Measurements from ENCODE around the gene TC2N.

TC2N gene

DNA sequence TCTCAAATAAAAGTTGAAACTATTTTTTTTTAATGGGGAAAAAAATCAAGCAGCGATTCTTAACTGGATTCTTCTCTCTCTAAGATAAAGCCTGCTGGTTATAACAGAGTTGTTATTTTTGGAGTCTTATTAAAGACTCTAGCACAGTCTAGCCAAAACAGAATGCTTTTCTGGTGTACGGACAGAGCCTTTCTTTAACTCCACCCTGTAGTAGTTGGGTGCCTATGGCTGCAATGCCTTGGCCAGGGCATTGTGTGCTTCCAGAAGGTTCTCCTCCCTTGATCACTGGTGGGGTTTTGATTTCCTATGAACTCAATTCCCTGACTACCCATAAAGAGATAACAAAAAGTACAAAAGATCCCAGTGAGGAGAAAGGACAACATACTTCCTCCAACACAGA is 35.7 kb upstream of the TC2N start:
- TF ChIP-seq, protein P1, sequence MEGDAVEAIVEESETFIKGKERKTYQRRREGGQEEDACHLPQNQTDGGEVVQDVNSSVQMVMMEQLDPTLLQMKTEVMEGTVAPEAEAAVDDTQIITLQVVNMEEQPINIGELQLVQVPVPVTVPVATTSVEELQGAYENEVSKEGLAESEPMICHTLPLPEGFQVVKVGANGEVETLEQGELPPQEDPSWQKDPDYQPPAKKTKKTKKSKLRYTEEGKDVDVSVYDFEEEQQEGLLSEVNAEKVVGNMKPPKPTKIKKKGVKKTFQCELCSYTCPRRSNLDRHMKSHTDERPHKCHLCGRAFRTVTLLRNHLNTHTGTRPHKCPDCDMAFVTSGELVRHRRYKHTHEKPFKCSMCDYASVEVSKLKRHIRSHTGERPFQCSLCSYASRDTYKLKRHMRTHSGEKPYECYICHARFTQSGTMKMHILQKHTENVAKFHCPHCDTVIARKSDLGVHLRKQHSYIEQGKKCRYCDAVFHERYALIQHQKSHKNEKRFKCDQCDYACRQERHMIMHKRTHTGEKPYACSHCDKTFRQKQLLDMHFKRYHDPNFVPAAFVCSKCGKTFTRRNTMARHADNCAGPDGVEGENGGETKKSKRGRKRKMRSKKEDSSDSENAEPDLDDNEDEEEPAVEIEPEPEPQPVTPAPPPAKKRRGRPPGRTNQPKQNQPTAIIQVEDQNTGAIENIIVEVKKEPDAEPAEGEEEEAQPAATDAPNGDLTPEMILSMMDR (IDR thresholded peaks at IDR 0.05), result no peak

- TF ChIP-seq, protein P1 (IDR thresholded peaks at IDR 0.05), result no peak
Observed at GRCh38 chr14:91902336-91902735, 35.0 kb upstream of the TC2N start.

DNA sequence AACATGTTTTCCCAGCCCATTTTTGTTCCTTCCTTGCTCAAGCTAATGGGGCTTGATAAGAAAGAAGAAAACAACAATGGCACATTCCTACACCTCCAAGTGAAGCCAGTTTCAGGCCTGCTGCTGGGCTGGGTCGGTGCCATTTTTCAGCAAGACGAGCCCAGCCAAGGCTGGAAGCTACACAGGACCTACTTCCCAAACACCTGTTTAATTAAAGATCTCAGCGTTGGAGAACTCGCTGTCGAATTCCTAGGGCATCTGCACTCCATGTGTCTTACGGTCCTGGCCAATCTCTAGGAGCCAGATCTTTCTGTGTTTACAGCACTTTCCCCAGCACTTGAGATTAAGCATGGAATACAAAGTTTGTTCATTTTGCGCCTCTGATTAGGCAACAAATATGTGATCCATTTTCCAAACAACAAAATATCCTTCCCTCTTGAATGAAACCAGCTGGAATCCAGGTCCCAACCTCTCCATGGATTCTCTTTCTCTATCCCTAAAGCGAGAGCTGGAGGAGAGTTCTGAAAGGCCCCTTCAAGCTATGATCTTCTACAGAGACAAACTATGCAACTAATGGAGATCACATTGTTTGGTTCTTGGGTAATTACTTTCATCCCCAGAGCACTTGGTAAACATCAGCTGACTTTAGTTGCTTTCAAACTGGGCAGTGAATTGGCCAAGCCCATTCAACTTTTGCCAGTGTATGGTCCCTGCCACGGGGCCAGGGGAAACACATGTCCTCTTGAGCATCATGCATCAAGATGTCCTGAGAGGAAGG is 34.3 kb upstream of the TC2N start:
- TF ChIP-seq, protein P1 (IDR thresholded peaks at IDR 0.05), result no peak

- TF ChIP-seq, protein P1 (IDR thresholded peaks at IDR 0.05), result no peak
Observed at GRCh38 chr14:91899806-91900205, 32.5 kb upstream of the TC2N start.

- TF ChIP-seq, protein P1 (IDR thresholded peaks at IDR 0.05), result peak; percentile 77
Observed at GRCh38 chr14:91899213-91899612, 31.9 kb upstream of the TC2N start.

DNA sequence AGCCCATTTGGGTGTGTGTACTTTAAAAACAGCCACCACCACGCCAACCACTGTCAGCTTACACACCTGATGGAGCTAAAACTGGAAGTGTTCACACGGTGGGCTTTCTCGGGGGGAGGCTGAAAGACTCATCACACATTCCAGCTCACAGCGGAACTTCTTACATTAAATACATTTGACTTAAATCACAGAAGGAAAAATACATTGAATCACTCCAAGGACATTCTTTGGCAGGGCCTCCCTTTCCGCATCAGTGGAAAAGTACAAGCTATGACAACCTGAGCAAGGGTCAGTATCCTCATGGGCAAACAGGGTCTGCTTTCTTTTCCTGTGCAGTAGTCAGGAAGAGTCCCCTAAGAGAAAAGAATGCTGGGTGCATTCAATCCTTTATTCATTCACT is 31.0 kb upstream of the TC2N start:
- TF ChIP-seq, protein P1 (IDR thresholded peaks at IDR 0.05), result no peak

DNA sequence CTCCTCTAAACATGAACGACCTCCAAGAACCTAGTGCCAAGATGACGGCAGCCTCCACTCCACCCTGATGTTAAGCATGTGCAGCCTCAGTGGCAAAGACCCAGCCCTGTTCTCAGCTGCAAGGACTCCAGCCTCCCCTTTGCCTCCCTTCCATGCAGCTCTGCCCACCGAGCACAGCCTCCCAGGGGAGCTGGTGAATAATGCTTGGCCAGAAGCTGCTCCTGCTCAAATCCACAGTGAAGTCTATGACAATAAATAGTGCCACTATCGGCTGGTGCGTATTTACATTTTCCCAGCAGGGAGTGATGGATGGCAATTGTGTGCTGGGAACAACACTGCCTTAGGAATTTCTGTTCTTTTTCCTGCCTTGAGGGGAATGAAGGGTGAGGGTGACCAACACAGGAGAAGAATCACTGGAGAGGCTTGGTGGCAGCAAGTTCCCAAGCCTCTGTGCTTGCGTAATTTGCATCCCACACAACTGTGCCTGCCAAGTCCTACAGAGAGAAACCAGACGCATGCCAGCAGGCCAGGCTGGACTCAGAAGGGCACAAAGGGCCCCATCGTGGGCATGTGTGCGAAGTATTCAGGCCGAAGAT is 29.9 kb upstream of the TC2N start:
- TF ChIP-seq, protein P1 (IDR thresholded peaks at IDR 0.05), result no peak

Data from LNCAP (cell line).